Memory B cell (primary cell): Measurements from ENCODE around the gene IGSF9.

Experiments used
- ATAC-seq: fragments of 150-1000 bp; cut with Tn5 transposase; 2 replicates; pipeline ENCODE4 v1.10.0; 2021; ENCODE audit warnings: low read depth, mild to moderate bottlenecking, moderate library complexity
- DNase-seq, 2 donors: peaks; one replicate each; pipeline ENCODE4 v3.0.0; 2022; ENCODE audit warnings: low spot score in 2 of 2
- H3K27ac Mint-ChIP-seq: one replicate; pipeline ENCODE4 v1.8.0; 2022; ENCODE audit warnings: mild to moderate bottlenecking, moderate library complexity, mixed read lengths
- H3K27me3 Mint-ChIP-seq: one replicate; pipeline ENCODE4 v1.8.0; 2022; ENCODE audit warnings: mixed read lengths
- H3K36me3 Mint-ChIP-seq: one replicate; pipeline ENCODE4 v1.8.0; 2022; ENCODE audit warnings: mild to moderate bottlenecking, mixed read lengths
- H3K4me1 Mint-ChIP-seq: one replicate; pipeline ENCODE4 v1.8.0; 2022; ENCODE audit warnings: mixed read lengths
- H3K4me3 Mint-ChIP-seq: one replicate; pipeline ENCODE4 v1.8.0; 2022; ENCODE audit warnings: mild to moderate bottlenecking, moderate library complexity, mixed read lengths
- H3K9me3 Mint-ChIP-seq: one replicate; pipeline ENCODE4 v1.8.0; 2022; ENCODE audit warnings: mixed read lengths

The IGSF9 gene

DNA sequence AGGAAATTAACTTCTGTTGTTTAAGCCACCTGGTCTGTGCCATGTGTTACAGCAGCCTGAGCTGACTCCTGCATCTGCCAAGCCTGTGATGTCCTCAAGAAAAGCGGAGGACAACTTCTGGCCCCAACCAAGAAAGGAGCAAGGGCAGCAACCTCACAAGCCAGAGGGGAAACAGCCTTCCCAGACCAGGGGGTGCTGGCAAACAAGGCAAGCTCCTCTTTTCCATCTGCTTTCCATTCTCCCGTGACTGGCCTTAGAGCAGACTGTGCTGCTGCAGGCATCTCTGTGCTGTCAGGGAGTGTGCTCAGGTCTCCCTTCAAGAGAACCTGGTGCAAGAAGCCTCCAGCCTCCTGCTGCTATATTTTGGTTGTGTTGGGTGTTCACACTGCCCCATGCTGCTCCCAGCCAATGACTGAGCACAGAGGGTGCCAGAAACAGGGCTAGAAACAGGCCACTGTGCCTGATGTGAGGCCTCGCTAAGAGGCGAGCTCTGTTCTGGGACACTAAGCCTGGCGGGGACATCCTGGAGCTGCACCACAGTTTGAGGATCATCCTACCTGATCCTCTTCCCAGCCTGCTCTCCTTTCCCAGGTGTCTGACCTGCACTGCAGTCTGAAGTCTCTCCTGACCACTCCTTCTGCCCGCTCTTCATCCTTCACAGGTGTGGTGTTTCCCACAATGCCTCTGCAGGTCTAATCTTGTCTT lies 36.1 kb upstream of the IGSF9 start:
- no peak for DNase-seq
- Mint-ChIP-seq H3K36me3 (no peaks in the 10 kb centered on the region), H3K27ac (no peak overlapping the region), H3K9me3 (no peaks in the 10 kb centered on the region), H3K4me1 (no peaks in the 10 kb centered on the region), H3K4me3 (no peak overlapping the region), H3K27me3 (peaks cover 21% of the 10 kb centered on the region)
- ATAC-seq: no peak

- Mint-ChIP-seq H3K4me1 (no peaks in the 10 kb centered on the region), H3K27me3 (peaks cover 21% of the 10 kb centered on the region), H3K27ac (no peak overlapping the region), H3K36me3 (no peaks in the 10 kb centered on the region), H3K4me3 (no peak overlapping the region), H3K9me3 (no peaks in the 10 kb centered on the region)
- ATAC-seq (no peak), DNase-seq (no peak)
Observed at GRCh38 chr1:159980786-159981185, 35.4 kb upstream of the IGSF9 start.

DNA sequence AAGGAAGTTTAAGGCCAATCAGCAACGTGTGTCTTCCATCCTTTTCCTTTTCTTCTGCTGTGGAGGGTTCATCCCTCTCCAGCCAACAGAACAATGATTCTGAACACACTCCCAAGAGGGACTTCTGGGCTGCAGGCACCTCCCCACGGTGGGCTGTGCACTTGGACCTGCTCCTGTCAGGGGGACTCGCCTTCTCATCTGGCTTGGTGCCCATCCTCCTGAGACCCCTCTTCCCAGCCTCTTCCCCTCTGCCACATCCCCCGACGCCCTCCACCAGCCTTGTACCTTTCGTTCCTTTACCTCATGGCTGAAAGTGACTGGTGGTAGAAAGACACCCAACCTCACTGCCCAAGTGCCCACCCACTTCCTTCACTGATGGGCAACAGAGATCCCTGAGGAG lies 34.7 kb upstream of the IGSF9 start:
- Mint-ChIP-seq H3K4me1 (no peaks in the 10 kb centered on the region), H3K36me3 (no peaks in the 10 kb centered on the region), H3K27ac (no peak overlapping the region), H3K4me3 (no peak overlapping the region), H3K9me3 (no peaks in the 10 kb centered on the region), H3K27me3 (peaks cover 18% of the 10 kb centered on the region)
- DNase-seq (no peak), ATAC-seq (no peak)

GRCh38 chr1:159979257-159979656 lies 33.8 kb upstream of the IGSF9 start:
- H3K9me3 Mint-ChIP-seq: no peaks in the 10 kb centered on the region
- H3K4me1 Mint-ChIP-seq: no peaks in the 10 kb centered on the region
- ATAC-seq (no peak), DNase-seq (no peak)
- no peak overlapping the region for H3K4me3 Mint-ChIP-seq
- H3K27ac Mint-ChIP-seq: no peak overlapping the region
- no peaks in the 10 kb centered on the region for H3K36me3 Mint-ChIP-seq
- peaks cover 17% of the 10 kb centered on the region for H3K27me3 Mint-ChIP-seq

- Mint-ChIP-seq H3K27me3 (peaks cover 16% of the 10 kb centered on the region), H3K4me1 (no peaks in the 10 kb centered on the region), H3K36me3 (no peaks in the 10 kb centered on the region), H3K27ac (no peak overlapping the region), H3K9me3 (no peaks in the 10 kb centered on the region), H3K4me3 (no peak overlapping the region)
- ATAC-seq (no peak), DNase-seq (no peak)
Observed at GRCh38 chr1:159978107-159978398, 32.6 kb upstream of the IGSF9 start.

GRCh38 chr1:159977364-159978106 lies 32.1 kb upstream of the IGSF9 start:
- Mint-ChIP-seq H3K4me3 (no peak overlapping the region), H3K27ac (no peak overlapping the region), H3K4me1 (no peaks in the 10 kb centered on the region), H3K27me3 (peaks cover 15% of the 10 kb centered on the region), H3K9me3 (no peaks in the 10 kb centered on the region), H3K36me3 (no peaks in the 10 kb centered on the region)
- no peak for DNase-seq
- no peak for ATAC-seq

DNA sequence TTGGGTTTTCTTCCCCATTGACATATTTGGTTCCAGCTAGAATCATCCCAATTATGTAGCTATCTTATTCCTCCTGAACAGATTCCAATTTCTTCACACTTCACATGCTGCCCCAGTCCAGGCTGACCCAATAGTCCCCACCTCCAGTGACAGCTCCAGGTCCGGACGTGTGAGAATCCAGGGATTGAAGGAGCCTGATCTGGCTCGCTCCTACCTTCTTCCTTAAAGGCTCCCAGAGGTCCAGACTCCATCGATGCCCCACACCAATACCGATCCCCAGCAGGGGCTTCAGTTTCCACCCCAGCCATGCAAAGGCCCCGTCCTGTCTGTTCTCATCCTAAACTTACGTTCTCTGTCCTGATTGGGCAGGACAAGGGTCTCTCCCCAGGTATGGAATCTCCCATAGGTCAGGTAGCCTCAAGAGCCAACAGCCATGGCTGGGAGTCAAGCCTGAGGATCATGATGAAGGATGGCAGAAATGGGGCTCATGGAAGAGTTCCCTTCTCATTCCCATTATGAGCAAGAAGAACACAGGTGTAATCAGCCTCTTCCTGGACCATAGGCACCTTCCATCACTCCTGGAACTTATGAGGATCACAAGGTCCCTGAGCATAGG lies 29.0 kb upstream of the IGSF9 start:
- H3K36me3 Mint-ChIP-seq: no peaks in the 10 kb centered on the region

DNA sequence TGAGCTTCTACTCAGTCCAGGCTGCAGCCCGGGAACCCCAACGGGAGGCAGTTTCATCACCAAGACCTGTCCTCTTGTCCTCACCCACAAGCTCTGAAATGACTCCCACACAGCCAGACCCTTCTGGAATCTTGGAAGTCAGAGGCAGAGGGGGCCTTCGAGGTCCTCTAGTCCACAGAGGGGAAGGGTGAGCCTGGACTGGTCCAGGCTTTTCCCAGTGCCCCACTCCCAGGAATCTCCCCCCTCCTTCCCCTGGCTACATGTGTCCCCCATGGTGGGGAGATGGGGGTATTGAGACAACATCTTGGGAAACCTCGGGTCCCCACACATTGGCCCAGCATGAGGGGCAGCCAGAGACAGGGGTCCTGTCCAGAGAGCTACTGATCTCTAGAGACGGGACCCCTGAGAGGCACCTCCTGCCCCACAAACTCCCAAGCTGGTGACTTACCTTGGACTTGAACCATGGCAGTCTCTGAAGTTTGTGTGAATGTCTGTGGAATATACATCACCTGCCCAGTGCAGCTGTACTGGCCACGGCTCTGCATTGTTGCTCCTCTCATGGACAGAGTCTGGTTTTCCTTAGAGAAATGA lies 28.0 kb upstream of the IGSF9 start:
- H3K4me1 Mint-ChIP-seq: no peaks in the 10 kb centered on the region
- H3K27me3 Mint-ChIP-seq: peaks cover 10% of the 10 kb centered on the region
- DNase-seq (no peak), ATAC-seq (no peak)
- H3K9me3 Mint-ChIP-seq: no peaks in the 10 kb centered on the region
- H3K27ac Mint-ChIP-seq: no peak overlapping the region
- no peaks in the 10 kb centered on the region for H3K36me3 Mint-ChIP-seq
- H3K4me3 Mint-ChIP-seq: no peak overlapping the region

More for the DNA sequence above, 29.0 kb upstream of the IGSF9 start:
- ATAC-seq (no peak), DNase-seq (no peak)
- no peaks in the 10 kb centered on the region for H3K4me1 Mint-ChIP-seq
- H3K27ac Mint-ChIP-seq: no peak overlapping the region
- no peak overlapping the region for H3K4me3 Mint-ChIP-seq
- no peaks in the 10 kb centered on the region for H3K9me3 Mint-ChIP-seq
- peaks cover 7% of the 10 kb centered on the region for H3K27me3 Mint-ChIP-seq

GRCh38 chr1:159972443-159973205 lies 27.2 kb upstream of the IGSF9 start:
- H3K27ac Mint-ChIP-seq: no peak overlapping the region

DNA sequence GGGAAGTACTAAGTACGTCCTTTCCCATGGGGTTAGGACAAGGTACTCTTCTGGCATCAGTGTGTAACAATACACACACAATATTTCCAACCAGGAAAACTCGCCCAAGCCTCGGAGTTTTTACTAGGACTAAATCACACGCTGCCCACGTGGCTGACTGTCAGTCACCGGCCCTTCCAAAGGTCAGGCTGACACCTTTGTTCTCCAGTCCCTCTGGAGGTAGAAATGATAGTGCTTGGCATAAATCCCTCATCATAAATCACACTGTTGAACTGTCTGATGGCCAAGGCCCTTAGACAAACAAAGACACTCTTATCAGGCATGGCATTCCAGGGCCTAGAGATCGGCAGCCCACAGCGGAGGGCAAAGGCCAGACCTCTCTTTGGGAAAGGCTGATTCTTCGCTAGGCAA lies 25.5 kb upstream of the IGSF9 start:
- no peaks in the 10 kb centered on the region for H3K4me1 Mint-ChIP-seq
- ATAC-seq (no peak), DNase-seq (no peak)
- H3K27ac Mint-ChIP-seq: no peak overlapping the region
- no peak overlapping the region for H3K4me3 Mint-ChIP-seq
- peaks cover 15% of the 10 kb centered on the region for H3K27me3 Mint-ChIP-seq
- H3K9me3 Mint-ChIP-seq: no peaks in the 10 kb centered on the region
- no peaks in the 10 kb centered on the region for H3K36me3 Mint-ChIP-seq

More at GRCh38 chr1:159972443-159973205, 27.2 kb upstream of the IGSF9 start:
- Mint-ChIP-seq H3K9me3 (no peaks in the 10 kb centered on the region), H3K4me1 (no peaks in the 10 kb centered on the region), H3K4me3 (no peak overlapping the region), H3K27me3 (peaks cover 14% of the 10 kb centered on the region), H3K36me3 (no peaks in the 10 kb centered on the region)
- DNase-seq (no peak), ATAC-seq (no peak)

DNA sequence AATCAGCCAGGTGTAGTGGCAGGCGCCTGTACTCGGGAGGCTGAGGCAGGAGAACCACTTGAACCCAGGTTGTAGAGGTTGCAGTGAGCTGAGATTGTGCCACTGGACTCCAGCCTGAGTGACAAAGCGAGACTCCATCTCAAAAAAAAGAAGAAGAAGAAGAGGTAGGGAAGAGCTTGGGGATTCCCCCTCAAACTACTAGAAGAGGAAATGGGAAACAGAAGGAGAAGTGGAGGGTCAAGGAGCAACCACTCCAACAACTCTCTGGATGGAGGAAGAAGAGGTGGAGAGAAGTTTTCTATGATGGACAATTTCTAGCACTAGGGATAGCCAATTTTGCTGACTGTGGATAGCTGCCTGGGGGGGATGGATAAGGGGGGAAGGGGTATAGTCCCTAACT lies 23.5 kb upstream of the IGSF9 start:
- ATAC-seq (no peak), DNase-seq (no peak)
- no peak overlapping the region for H3K27ac Mint-ChIP-seq
- H3K4me3 Mint-ChIP-seq: no peak overlapping the region
- no peaks in the 10 kb centered on the region for H3K36me3 Mint-ChIP-seq
- peaks cover 15% of the 10 kb centered on the region for H3K27me3 Mint-ChIP-seq
- no peaks in the 10 kb centered on the region for H3K4me1 Mint-ChIP-seq
- H3K9me3 Mint-ChIP-seq: no peaks in the 10 kb centered on the region

GRCh38 chr1:159965263-159965662 lies 19.9 kb upstream of the IGSF9 start:
- no peak overlapping the region for H3K27ac Mint-ChIP-seq
- H3K27me3 Mint-ChIP-seq: peaks cover 14% of the 10 kb centered on the region
- no peak overlapping the region for H3K4me3 Mint-ChIP-seq
- H3K36me3 Mint-ChIP-seq: no peaks in the 10 kb centered on the region
- no peaks in the 10 kb centered on the region for H3K4me1 Mint-ChIP-seq
- DNase-seq (no peak), ATAC-seq (no peak)
- no peaks in the 10 kb centered on the region for H3K9me3 Mint-ChIP-seq

- Mint-ChIP-seq H3K27ac (no peak overlapping the region), H3K4me1 (no peaks in the 10 kb centered on the region), H3K36me3 (no peaks in the 10 kb centered on the region), H3K4me3 (no peak overlapping the region), H3K9me3 (no peaks in the 10 kb centered on the region), H3K27me3 (peaks cover 17% of the 10 kb centered on the region)
- no peak for DNase-seq
- ATAC-seq: no peak
Observed at GRCh38 chr1:159964144-159964543, 18.7 kb upstream of the IGSF9 start.

GRCh38 chr1:159962176-159962575 lies 16.8 kb upstream of the IGSF9 start:
- H3K4me3 Mint-ChIP-seq: no peak overlapping the region
- H3K27me3 Mint-ChIP-seq: peaks cover 9% of the 10 kb centered on the region
- no peak for ATAC-seq
- H3K27ac Mint-ChIP-seq: no peak overlapping the region
- H3K36me3 Mint-ChIP-seq: no peaks in the 10 kb centered on the region
- DNase-seq: no peak
- H3K4me1 Mint-ChIP-seq: no peaks in the 10 kb centered on the region
- H3K9me3 Mint-ChIP-seq: no peaks in the 10 kb centered on the region
